HG02571 (cell line): ENCODE results near the gene FIBP.

Source experiments
- ATAC-seq: cut with Tn5 transposase; IDR thresholded peaks from one replicate; pipeline ENCODE4 v1.9.1; 2021; ENCODE audit warnings: mild to moderate bottlenecking, moderate library complexity; ENCODE audit not compliant: unreplicated experiment

Gene FIBP

GRCh38 chr11:65860278-65861164 lies 27.8 kb downstream of the FIBP start, which contains the start of gene MUS81:
Gene MUS81 (plus strand): TSS chr11:65860433. CDS start chr11:65860754, 321 bp downstream.
- ATAC-seq: no peak

- no peak for ATAC-seq
Observed at GRCh38 chr11:65859812-65860277, 28.4 kb downstream of the FIBP start.

GRCh38 chr11:65859095-65859811 lies 29.0 kb downstream of the FIBP start:
- ATAC-seq: peak; percentile 51

GRCh38 chr11:65858681-65859087 lies 29.6 kb downstream of the FIBP start:
- no peak for ATAC-seq

GRCh38 chr11:65857853-65858680 lies 30.2 kb downstream of the FIBP start, which contains the start of gene CFL1:
Gene CFL1 (minus strand): TSS chr11:65858180. CDS start chr11:65858099, 81 bp downstream.
- peak; percentile 37 for ATAC-seq

GRCh38 chr11:65857500-65857852 lies 30.8 kb downstream of the FIBP start:
- peak; percentile 2 for ATAC-seq

GRCh38 chr11:65856689-65857499 lies 31.4 kb downstream of the FIBP start:
- peak; percentile 26 for ATAC-seq

GRCh38 chr11:65855927-65856363 lies 32.3 kb downstream of the FIBP start:
- ATAC-seq: no peak

- no peak for ATAC-seq
Observed at GRCh38 chr11:65854852-65855837, 33.1 kb downstream of the FIBP start.

GRCh38 chr11:65854161-65854592 lies 34.1 kb downstream of the FIBP start:
- no peak for ATAC-seq

GRCh38 chr11:65853246-65853979 lies 34.9 kb downstream of the FIBP start:
- ATAC-seq: no peak

GRCh38 chr11:65852508-65853245 lies 35.6 kb downstream of the FIBP start:
- no peak for ATAC-seq

GRCh38 chr11:65851811-65852507 lies 36.3 kb downstream of the FIBP start:
- no peak for ATAC-seq

- ATAC-seq: no peak
Observed at GRCh38 chr11:65851083-65851579, 37.1 kb downstream of the FIBP start.

- ATAC-seq: no peak
Observed at GRCh38 chr11:65850217-65851082, 37.8 kb downstream of the FIBP start.

GRCh38 chr11:65849771-65850216 lies 38.5 kb downstream of the FIBP start:
- no peak for ATAC-seq
